ENCODE measurements around the gene PRDM4. TPM values are rescaled to one million over a fixed set of nuclear protein-coding genes. Genes with fewer than 3 reads are reported as not detected.
"Not testable (repeated sequence)": the region's sequence is repeated elsewhere in the genome, so short reads cannot be mapped to it uniquely, and the experiment has no call there.

PRDM4 gene
- total RNA-seq, 8 experiments from 2014 or later = 20.3 to 45.4 (median 31.3) TPM

DNA sequence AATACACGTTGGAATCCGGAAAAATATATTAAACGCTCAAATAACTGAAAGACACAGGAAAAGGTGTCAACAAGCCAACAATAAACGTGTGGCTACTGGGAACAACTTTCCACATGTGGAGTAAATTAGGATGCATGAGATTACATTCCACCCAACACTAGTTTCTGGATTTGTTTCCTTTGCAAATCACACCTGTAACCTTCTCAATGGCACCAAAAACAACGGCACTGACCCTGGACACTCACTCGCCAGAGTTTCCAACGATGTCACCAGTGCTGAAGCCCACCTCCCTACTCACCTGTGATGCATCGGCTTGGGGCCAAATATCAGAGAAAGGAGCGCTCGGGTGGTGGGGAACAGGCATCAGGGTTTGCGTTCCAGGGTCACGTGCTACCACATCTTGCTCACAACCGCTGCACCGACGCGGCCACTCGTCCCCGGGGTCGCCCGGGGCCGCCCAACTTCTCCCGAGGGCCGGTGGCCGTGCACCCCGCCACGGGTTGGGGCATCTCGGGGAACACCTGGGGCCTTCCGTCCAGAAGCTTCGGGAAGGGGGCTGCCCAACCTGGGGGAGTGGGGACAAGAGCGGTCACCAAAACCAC is 629 bp downstream of the PRDM4 start:
- Histone ChIP-seq H3K27ac (peak overlapping the region; percentile 88 to 89), H3K4me1 (replicated peaks in 1 of 2) (peaks cover 2 to 10% of the 10 kb centered on the region in 2 donors), H3K4me3 (peak overlapping the region; percentile 68 to 81 (median 75))
- WGBS, 10 experiments = 0 to 5% (median 0%) methylated on average over 2 to 22 of the region's 30 CpGs; no CpG with 5 or more reads in 1 of the 10 experiments
- in situ Hi-C loops (cut with MboI; ENCODE audit: low pct_unique_long_range_greater_than_20kb in 2 of 9, low sequenced_read_pairs in 9 of 9, unreplicated experiment in 9 of 9) = loop anchor here in 1 of 9 experiments (25.0 kb wide), 1 partner anchor 127 kb away; no protein-coding TSS in a partner anchor
- peak; percentile 2 to 22 (median 14) for ATAC-seq (replicated peaks in 6 of 8)

DNA sequence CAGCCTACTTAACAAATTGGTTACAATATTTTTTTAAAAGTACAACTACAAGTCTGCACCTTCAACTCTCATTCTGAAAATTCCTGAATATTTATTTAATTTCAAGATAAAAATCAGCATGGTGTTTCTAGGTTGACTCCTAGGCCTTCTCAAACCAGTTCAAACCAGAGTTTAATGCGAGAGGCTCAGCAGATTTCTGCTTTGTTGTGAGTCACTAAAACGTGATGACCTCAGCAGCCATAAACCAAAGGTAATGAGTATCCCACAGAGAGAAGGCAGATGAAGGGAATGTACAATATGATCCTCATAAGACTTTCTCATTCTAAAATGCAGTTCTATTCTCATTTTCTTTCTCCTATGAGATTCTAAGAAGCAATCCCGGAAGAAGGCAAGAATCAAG is 1.5 kb downstream of the PRDM4 start:
- Histone ChIP-seq H3K4me1 (replicated peaks in 1 of 2) (peaks cover 2 to 10% of the 10 kb centered on the region in 2 donors), H3K4me3 (peak overlapping the region; percentile 68 to 81 (median 75)), H3K27ac (peak overlapping the region; percentile 88 to 89)
- ATAC-seq (replicated peaks in 6 of 8) = peak; percentile 38 to 57 (median 48)
- 0 to 17% (median 6%) methylated on average over 1 to 3 of the region's 3 CpGs; no CpG with 5 or more reads in 3 of the 10 experiments for WGBS, 10 experiments
- in situ Hi-C loops (cut with MboI; ENCODE audit: low pct_unique_long_range_greater_than_20kb in 2 of 9, low sequenced_read_pairs in 9 of 9, unreplicated experiment in 9 of 9) = loop anchor here in 1 of 9 experiments (25.0 kb wide), 1 partner anchor 128 kb away; no protein-coding TSS in a partner anchor

DNA sequence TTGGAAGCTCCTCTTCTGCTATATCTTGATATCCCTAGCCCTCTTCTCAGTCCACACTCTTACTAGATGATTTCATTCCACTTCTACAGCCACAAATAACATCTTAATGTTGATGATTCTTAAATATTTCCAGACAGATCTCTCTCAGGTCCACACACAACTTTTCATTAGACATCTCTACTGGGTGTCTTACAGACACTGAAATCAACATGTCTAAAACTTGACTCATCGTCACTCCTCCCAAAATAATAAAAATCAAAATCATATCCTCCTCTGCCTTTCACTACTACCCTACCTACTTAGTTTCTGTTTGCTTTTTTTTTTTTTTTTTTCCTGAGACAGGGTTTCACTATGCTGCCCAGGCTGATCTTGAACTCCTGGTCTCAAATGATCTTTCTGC is 11.9 kb downstream of the PRDM4 start:
- WGBS, 10 experiments = 15 to 100% (median 86%) methylated on average over 1 of the region's 1 CpG; no CpG with 5 or more reads in 1 of the 10 experiments
- Histone ChIP-seq H3K4me1 (replicated peaks in 1 of 2) (peaks cover 6 to 15% of the 10 kb centered on the region in 2 donors), H3K4me3 (no peak overlapping the region), H3K27ac (no peak overlapping the region)
- ATAC-seq (replicated peaks in 6 of 8) = peak in 2 of 8 experiments; percentile 57 to 81
- in situ Hi-C loops (cut with MboI; ENCODE audit: low pct_unique_long_range_greater_than_20kb in 2 of 9, low sequenced_read_pairs in 9 of 9, unreplicated experiment in 9 of 9) = loop anchor here in 1 of 9 experiments (25.0 kb wide), 1 partner anchor 788 kb away; no protein-coding TSS in a partner anchor

GRCh38 chr12:107748472-107748871 is 12.5 kb downstream of the PRDM4 start:
- Histone ChIP-seq H3K4me3 (no peak overlapping the region), H3K27ac (no peak overlapping the region), H3K4me1 (replicated peaks in 1 of 2) (peaks cover 6 to 15% of the 10 kb centered on the region in 2 donors)
- peak in 2 of 8 experiments; percentile 46 to 51 for ATAC-seq (replicated peaks in 6 of 8)
- in situ Hi-C loops (cut with MboI; ENCODE audit: low pct_unique_long_range_greater_than_20kb in 2 of 9, low sequenced_read_pairs in 9 of 9, unreplicated experiment in 9 of 9) = loop anchor here in 1 of 9 experiments (25.0 kb wide), 1 partner anchor 789 kb away; no protein-coding TSS in a partner anchor
- WGBS, 10 experiments = 0 to 96% (median 87%) methylated on average over 4 to 6 of the region's 6 CpGs

GRCh38 chr12:107736914-107737313 is 24.0 kb downstream of the PRDM4 start:
- ATAC-seq (replicated peaks in 6 of 8) = no peak
- no peak overlapping the region for H3K4me3 ChIP-seq
- no peaks in the 10 kb centered on the region for H3K4me1 ChIP-seq (replicated peaks in 1 of 2)
- 70 to 100% (median 95%) methylated on average over 1 to 4 of the region's 4 CpGs; no CpG with 5 or more reads in 3 of the 10 experiments for WGBS, 10 experiments
- in situ Hi-C loops (cut with MboI; ENCODE audit: low pct_unique_long_range_greater_than_20kb in 2 of 9, low sequenced_read_pairs in 9 of 9, unreplicated experiment in 9 of 9) = loop anchor here in 1 of 9 experiments (25.0 kb wide), 1 partner anchor 800 kb away; no protein-coding TSS in a partner anchor
- H3K27ac ChIP-seq = no peak overlapping the region

DNA sequence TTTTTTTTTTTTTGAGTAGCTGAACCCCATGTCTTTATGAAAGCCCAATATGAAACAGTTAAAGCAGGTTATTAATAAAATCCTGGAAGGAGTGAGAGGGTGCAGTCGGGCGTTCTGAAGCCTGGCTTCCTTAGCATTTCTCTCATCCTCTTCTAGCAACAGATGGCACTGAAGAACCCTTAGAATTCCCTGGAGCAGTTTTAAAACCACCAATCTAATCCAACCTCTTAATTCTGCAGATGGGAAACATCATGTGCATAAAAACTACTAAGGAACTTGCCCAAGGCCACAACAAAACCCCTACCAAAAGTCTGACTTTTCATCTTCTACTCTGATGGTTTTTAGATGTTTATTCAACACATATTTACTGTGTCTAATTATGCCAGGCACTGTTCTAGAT is 25.2 kb downstream of the PRDM4 start:
- H3K4me3 ChIP-seq = no peak overlapping the region
- 0 to 100% (median 20%) methylated on average over 1 to 2 of the region's 2 CpGs; no CpG with 5 or more reads in 5 of the 10 experiments for WGBS, 10 experiments
- in situ Hi-C loops (cut with MboI; ENCODE audit: low pct_unique_long_range_greater_than_20kb in 2 of 9, low sequenced_read_pairs in 9 of 9, unreplicated experiment in 9 of 9) = loop anchor here in 1 of 9 experiments (25.0 kb wide), 1 partner anchor 802 kb away; no protein-coding TSS in a partner anchor
- no peak overlapping the region for H3K27ac ChIP-seq
- ATAC-seq (replicated peaks in 6 of 8) = peak in 3 of 8 experiments; percentile 56 to 87 (median 62)
- H3K4me1 ChIP-seq (replicated peaks in 1 of 2) = no peaks in the 10 kb centered on the region

GRCh38 chr12:107734139-107734538 is 26.8 kb downstream of the PRDM4 start:
- in situ Hi-C loops (cut with MboI; ENCODE audit: low pct_unique_long_range_greater_than_20kb in 2 of 9, low sequenced_read_pairs in 9 of 9, unreplicated experiment in 9 of 9) = loop anchor here in 1 of 9 experiments (25.0 kb wide), 1 partner anchor 803 kb away; no protein-coding TSS in a partner anchor
- H3K27ac ChIP-seq = no peak overlapping the region
- WGBS, 10 experiments = 78 to 100% (median 93%) methylated on average over 1 to 5 of the region's 5 CpGs; no CpG with 5 or more reads in 1 of the 10 experiments
- no peaks in the 10 kb centered on the region for H3K4me1 ChIP-seq (replicated peaks in 1 of 2)
- H3K4me3 ChIP-seq = no peak overlapping the region
- ATAC-seq (replicated peaks in 6 of 8) = no peak

- Histone ChIP-seq H3K4me3 (no peak overlapping the region), H3K4me1 (replicated peaks in 1 of 2) (no peaks in the 10 kb centered on the region), H3K27ac (no peak overlapping the region)
- no peak for ATAC-seq (replicated peaks in 6 of 8)
- WGBS, 10 experiments = 89 to 100% methylated on average over 3 of the region's 3 CpGs; no CpG with 5 or more reads in 8 of the 10 experiments
- in situ Hi-C loops (cut with MboI; ENCODE audit: low pct_unique_long_range_greater_than_20kb in 2 of 9, low sequenced_read_pairs in 9 of 9, unreplicated experiment in 9 of 9) = loop anchor here in 1 of 9 experiments (25.0 kb wide), 1 partner anchor 805 kb away; no protein-coding TSS in a partner anchor
Measured at GRCh38 chr12:107732365-107732764, 28.6 kb downstream of the PRDM4 start.

- Histone ChIP-seq H3K27ac (no peak overlapping the region), H3K4me1 (replicated peaks in 1 of 2) (no peaks in the 10 kb centered on the region), H3K4me3 (no peak overlapping the region)
- 50 to 100% (median 100%) methylated on average over 1 to 4 of the region's 4 CpGs; no CpG with 5 or more reads in 1 of the 10 experiments for WGBS, 10 experiments
- in situ Hi-C loops (cut with MboI; ENCODE audit: low pct_unique_long_range_greater_than_20kb in 2 of 9, low sequenced_read_pairs in 9 of 9, unreplicated experiment in 9 of 9) = loop anchor here in 1 of 9 experiments (25.0 kb wide), 1 partner anchor 806 kb away; no protein-coding TSS in a partner anchor
- no peak for ATAC-seq (replicated peaks in 6 of 8)
Measured at GRCh38 chr12:107731366-107731765, 29.6 kb downstream of the PRDM4 start.

DNA sequence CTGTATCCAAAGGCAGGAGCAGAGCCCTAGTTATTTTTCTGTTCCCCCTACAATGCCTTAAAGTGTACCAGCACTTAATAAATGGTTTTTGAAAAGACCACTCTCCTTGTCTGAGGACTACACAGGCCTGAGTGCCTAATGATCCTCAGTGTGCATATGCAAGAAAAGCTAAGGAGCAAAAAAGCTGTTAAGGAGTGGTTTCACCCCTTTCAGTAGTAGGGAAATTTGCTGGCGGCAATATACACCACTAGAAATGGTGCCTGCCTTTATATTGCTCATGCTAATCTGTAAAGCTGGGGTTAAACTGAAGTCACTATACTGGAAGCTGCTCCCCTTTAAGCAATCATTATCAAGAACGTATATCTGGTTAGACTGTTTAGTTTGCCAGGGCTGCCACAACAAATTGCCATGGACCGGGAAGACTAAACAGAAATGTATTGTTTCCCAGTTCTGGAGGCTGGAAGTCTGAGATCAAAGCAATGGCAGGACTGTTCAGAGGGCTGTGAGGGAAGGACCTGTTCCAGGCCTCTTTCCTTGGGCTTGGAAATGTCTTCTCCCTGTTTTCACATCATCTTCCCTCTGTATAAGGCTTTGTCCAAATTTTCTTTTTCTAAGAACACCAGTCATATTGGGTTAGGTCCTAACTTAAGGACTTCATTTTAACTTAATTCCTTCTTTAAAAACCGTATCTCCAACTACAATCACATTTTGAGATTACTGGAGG is 30.2 kb downstream of the PRDM4 start:
- Histone ChIP-seq H3K4me1 (replicated peaks in 1 of 2) (no peaks in the 10 kb centered on the region), H3K4me3 (no peak overlapping the region), H3K27ac (no peak overlapping the region)
- peak in 3 of 8 experiments; percentile 34 to 72 (median 60) for ATAC-seq (replicated peaks in 6 of 8)
- 47 to 100% (median 80%) methylated on average over 1 to 4 of the region's 4 CpGs for WGBS, 10 experiments
- in situ Hi-C loops (cut with MboI; ENCODE audit: low pct_unique_long_range_greater_than_20kb in 2 of 9, low sequenced_read_pairs in 9 of 9, unreplicated experiment in 9 of 9) = loop anchor here in 1 of 9 experiments (25.0 kb wide), 1 partner anchor 807 kb away; no protein-coding TSS in a partner anchor

GRCh38 chr12:107727742-107728141 is 33.2 kb downstream of the PRDM4 start:
- not testable (repeated sequence) for H3K4me3 ChIP-seq; H3K4me1 ChIP-seq (replicated peaks in 1 of 2); ATAC-seq (replicated peaks in 6 of 8); H3K27ac ChIP-seq
- no CpG with 5 or more reads among the region's 1 CpG for WGBS, 10 experiments
- in situ Hi-C loops (cut with MboI; ENCODE audit: low pct_unique_long_range_greater_than_20kb in 2 of 9, low sequenced_read_pairs in 9 of 9, unreplicated experiment in 9 of 9) = loop anchor here in 1 of 9 experiments (25.0 kb wide), 1 partner anchor 810 kb away; no protein-coding TSS in a partner anchor

DNA sequence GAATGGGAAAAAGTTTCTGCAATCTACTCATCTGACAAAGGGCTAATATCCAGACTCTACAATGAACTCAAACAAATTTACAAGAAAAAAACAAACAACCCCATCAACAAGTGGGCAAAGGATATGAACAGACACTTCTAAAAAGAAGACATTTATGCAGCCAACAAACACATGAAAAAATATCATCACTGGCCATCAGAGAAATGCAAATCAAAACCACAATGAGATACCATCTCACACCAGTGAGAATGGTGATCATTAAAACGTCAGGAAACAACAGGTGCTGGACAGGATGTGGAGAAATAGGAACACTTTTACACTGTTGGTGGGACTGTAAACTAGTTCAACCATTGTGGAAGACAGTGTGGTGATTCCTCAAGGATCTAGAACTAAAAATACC is 33.6 kb downstream of the PRDM4 start:
- WGBS, 10 experiments = 71 to 80% methylated on average over 1 of the region's 1 CpG; no CpG with 5 or more reads in 8 of the 10 experiments
- not testable (repeated sequence) for H3K27ac ChIP-seq; H3K4me1 ChIP-seq (replicated peaks in 1 of 2); H3K4me3 ChIP-seq; ATAC-seq (replicated peaks in 6 of 8)
- in situ Hi-C loops (cut with MboI; ENCODE audit: low pct_unique_long_range_greater_than_20kb in 2 of 9, low sequenced_read_pairs in 9 of 9, unreplicated experiment in 9 of 9) = loop anchor here in 1 of 9 experiments (25.0 kb wide), 1 partner anchor 810 kb away; no protein-coding TSS in a partner anchor

Measured in motor neuron (in vitro differentiated cells).